HepG2 (cell line): Measurements from ENCODE around the gene FBXL13. TPM values are rescaled to one million over a fixed set of nuclear protein-coding genes. Genes with fewer than 3 reads are reported as not detected.

Source experiments
- ATAC-seq: fragments of 200-7000 bp; cut with Tn5 transposase; 3 replicates; pipeline ENCODE4 v1.9.1; 2020; ENCODE audit warnings: mild to moderate bottlenecking, moderate library complexity
- BruUV-seq: library from RNA; stranded (reverse); fragments of 400-500 nt; replicated peaks from 2 replicates; lab custom pipeline; 2021; lab: Mats Ljungman, UMichigan
- CTCF ChIA-PET: fragments of 300-600 bp; formaldehyde crosslinking; extraction: SDS; loops from one replicate; lab custom pipeline; 2021; ENCODE audit warnings: low total read pairs, inconsistent platforms, low intra/inter-chr PET ratio; lab: Yijun Ruan, JAX
- POLR2A ChIA-PET: fragments of 350-600 bp; sonication (Branson Sonifier 250); formaldehyde crosslinking; loops from one replicate; lab custom pipeline; 2020; ENCODE audit warnings: antibody characterized with exemption, inconsistent platforms; lab: Yijun Ruan, JAX
- DNase-seq: peaks from one replicate; pipeline ENCODE4 v3.0.0-alpha.2; 2015; ENCODE audit warnings: low spot score
- FAIRE-seq: peaks from 3 replicates; lab custom pipeline; 2011; peaks lifted over from hg19 to GRCh38; lab: Jason Lieb, UNC
- H2AFZ ChIP-seq: one replicate; pipeline ENCODE4 v1.6.1; 2011; ENCODE audit warnings: low read length, inconsistent platforms
- H3K27ac ChIP-seq: fragments of 300-600 bp; 3 replicates; pipeline ENCODE4 v1.8.0; 2011; ENCODE audit warnings: mixed run types, mild to moderate bottlenecking, mixed read lengths, low read length, inconsistent platforms; ENCODE audit not compliant: insufficient read depth; ENCODE audit errors: extremely low read length
- H3K27me3 ChIP-seq, 2 experiments: fragments of 200-600 bp in 1 of 2; 2 replicates in 1 of 2; 3 replicates in 1 of 2; pipeline versions ENCODE4 v1.6.0 to v1.8.0; 2011; ENCODE audit warnings: low read length in 2 of 2, mild to moderate bottlenecking in 2 of 2, moderate library complexity in 2 of 2, inconsistent platforms in 1 of 2; ENCODE audit not compliant: insufficient read depth in 2 of 2, control insufficient read depth in 1 of 2
- H3K36me3 ChIP-seq, 2 experiments: fragments of 200-600 bp in 1 of 2; replicated peaks in 1 of 2; 2 replicates in 1 of 2; 3 replicates in 1 of 2; pipeline versions ENCODE4 v1.5.1 to v1.8.0; 2011; ENCODE audit warnings: low read length in 2 of 2, inconsistent platforms in 1 of 2; ENCODE audit not compliant: insufficient read depth in 2 of 2, control insufficient read depth in 1 of 2
- H3K4me1 ChIP-seq: 2 replicates; pipeline ENCODE4 v1.5.1; 2012; ENCODE audit warnings: low read length, inconsistent platforms; ENCODE audit not compliant: insufficient read depth
- H3K4me2 ChIP-seq: 2 replicates; pipeline ENCODE4 v1.6.0; 2011; ENCODE audit warnings: low read depth, low read length, inconsistent platforms
- H3K4me3 ChIP-seq, 3 experiments: fragments of 200-600 bp in 1 of 3; sonication (generic), shearing (Covaris generic) in 1 of 3; replicated peaks in 1 of 3; 2 replicates each; pipeline ENCODE4 v1.5.1; 2011 to 2016; ENCODE audit warnings: low read length in 3 of 3, inconsistent platforms in 2 of 3, low read depth in 2 of 3, mild to moderate bottlenecking in 2 of 3, control low read depth in 1 of 3, mixed read lengths in 1 of 3; ENCODE audit not compliant: insufficient read depth in 1 of 3
- H3K79me2 ChIP-seq: one replicate; pipeline ENCODE4 v1.6.1; 2011; ENCODE audit warnings: low read length, inconsistent platforms; ENCODE audit not compliant: insufficient read depth
- H3K9ac ChIP-seq: 2 replicates; pipeline ENCODE4 v1.6.0; 2011; ENCODE audit warnings: mild to moderate bottlenecking, low read depth, low read length, inconsistent platforms; ENCODE audit not compliant: insufficient read depth
- H3K9me3 ChIP-seq: 2 replicates; pipeline ENCODE4 v1.5.1; 2012; ENCODE audit warnings: mild to moderate bottlenecking, low read length
- H4K20me1 ChIP-seq: 2 replicates; pipeline ENCODE4 v1.6.0; 2011; ENCODE audit warnings: inconsistent platforms, mild to moderate bottlenecking, low read length, moderate library complexity; ENCODE audit not compliant: insufficient read depth
- ATRX ChIP-seq: sonication (generic); formaldehyde crosslinking; IDR thresholded peaks from 2 replicates; pipeline ENCODE4 v1.4.0; 2020; ENCODE audit warnings: missing genetic modification reagents, borderline replicate concordance
- DNMT3B ChIP-seq: conservative IDR thresholded peaks from 2 replicates; pipeline ENCODE4 v1.6.1; 2016; ENCODE audit warnings: missing biosample characterization, control low read depth
- EP300 ChIP-seq, 3 experiments: sonication (generic) in 1 of 3; formaldehyde crosslinking in 1 of 3; IDR thresholded peaks; 2 replicates each; pipeline versions ENCODE4 v1.5.1 to v1.6.1; 2011 to 2020; ENCODE audit warnings: low read depth in 2 of 3, low read length in 2 of 3, borderline replicate concordance in 1 of 3, improper control_type of control experiment in 1 of 3, mild to moderate bottlenecking in 1 of 3, missing genetic modification reagents in 1 of 3, moderate library complexity in 1 of 3
- FIP1L1 ChIP-seq: fragments of 200-400 bp; formaldehyde crosslinking; IDR thresholded peaks from 2 replicates; pipeline ENCODE4 v1.6.1; 2018; ENCODE audit warnings: low read depth, mild to moderate bottlenecking, low read length, moderate library complexity, borderline replicate concordance; ENCODE audit not compliant: insufficient read depth
- HMG20A ChIP-seq: IDR thresholded peaks from 2 replicates; pipeline ENCODE4 v1.6.1; 2016; ENCODE audit warnings: borderline replicate concordance
- HOMEZ ChIP-seq: IDR thresholded peaks from 2 replicates; pipeline ENCODE4 v1.6.1; 2016; ENCODE audit warnings: low read depth
- JUNB ChIP-seq: sonication (generic); formaldehyde crosslinking; IDR thresholded peaks from 2 replicates; pipeline ENCODE4 v1.8.0; 2022; ENCODE audit warnings: missing genetic modification reagents, mild to moderate bottlenecking, borderline replicate concordance
- LCORL ChIP-seq, 2 experiments: fragments of 450-650 bp in 1 of 2; sonication (generic) in 1 of 2; formaldehyde crosslinking in 1 of 2; IDR thresholded peaks; 2 replicates each; pipeline versions ENCODE4 v1.5.0 to v1.6.1; 2017 to 2020; ENCODE audit warnings: antibody characterized with exemption in 1 of 2, missing genetic modification reagents in 1 of 2
- MIER3 ChIP-seq: IDR thresholded peaks from 2 replicates; pipeline ENCODE4 v1.6.1; 2016; ENCODE audit warnings: missing compliant biosample characterization, borderline replicate concordance
- RXRB ChIP-seq: IDR thresholded peaks from 2 replicates; pipeline ENCODE4 v1.6.1; 2016; ENCODE audit warnings: borderline replicate concordance, missing genetic modification reagents, missing compliant biosample characterization
- SNAPC2 ChIP-seq: sonication (generic); formaldehyde crosslinking; IDR thresholded peaks from 2 replicates; pipeline ENCODE4 v1.8.1; 2022; ENCODE audit warnings: mild to moderate bottlenecking, missing genetic modification reagents
- SSRP1 ChIP-seq: IDR thresholded peaks from 2 replicates; pipeline ENCODE4 v1.6.1; 2016; ENCODE audit warnings: control low read depth
- TEAD3 ChIP-seq: optimal IDR thresholded peaks from 2 replicates; pipeline ENCODE3; 2016; ENCODE audit warnings: borderline replicate concordance
- TFDP2 ChIP-seq: sonication (generic); formaldehyde crosslinking; IDR thresholded peaks from 2 replicates; pipeline ENCODE4 v1.4.0; 2020; ENCODE audit warnings: missing genetic modification reagents
- ZKSCAN5 ChIP-seq: sonication (generic); formaldehyde crosslinking; IDR thresholded peaks from 2 replicates; pipeline ENCODE4 v1.5.1; 2020; ENCODE audit warnings: mild to moderate bottlenecking, missing genetic modification reagents
- ZNF768 ChIP-seq: sonication (generic); formaldehyde crosslinking; IDR thresholded peaks from 2 replicates; pipeline ENCODE4 v1.4.0; 2020; ENCODE audit warnings: missing genetic modification reagents
- ZNF839 ChIP-seq: sonication (generic); formaldehyde crosslinking; IDR thresholded peaks from 2 replicates; pipeline ENCODE4 v1.4.0; 2020; ENCODE audit warnings: missing genetic modification reagents, mild to moderate bottlenecking, borderline replicate concordance
- WGBS: methylation state at CpG from one replicate; pipeline ENCODE4 v1.1.6; 2017; ENCODE audit warnings: low lambda C conversion rate; 5-methylcytosine and 5-hydroxymethylcytosine counted together
- in situ Hi-C: cut with HindIII; loops from 2 replicates; pipeline ENCODE4 v1.10.0; 2017; ENCODE audit warnings: low pct_unique_long_range_greater_than_20kb; ENCODE audit not compliant: extremely low pct_ligation_motif_present
- intact Hi-C: fragments of 100-400 bp; cut with micrococcal nuclease; formaldehyde crosslinking; loops from one replicate; pipeline ENCODE4 v1.10.0; 2022; ENCODE audit not compliant: unreplicated experiment
- polyA plus RNA-seq, 8 experiments: library from polyadenylated mRNA; depleted of rRNA in 3 of 8; stranded (reverse) in 7 of 8; unstranded in 1 of 8; fragments of >200 nt; fragmentation: Illumina TruSeq in 4 of 8; extraction: Trizol in 4 of 8; gene quantifications; 2 replicates each; pipeline versions ENCODE4 v1.2.1 to v1.2.3, GENCODE V29; 2011 to 2016; ENCODE audit warnings: low read depth in 4 of 8, missing spikeins in 1 of 8, mixed read lengths in 1 of 8; ENCODE audit not compliant: insufficient read depth in 1 of 8
- total RNA-seq, 5 experiments: library from RNA; depleted of rRNA; stranded (reverse); fragments of >200 nt; fragmentation: Illumina TruSeq; extraction: Trizol; gene quantifications; 2 replicates each; pipeline ENCODE4 v1.2.3, GENCODE V29; 2016; ENCODE audit warnings: low read depth in 1 of 5
- TF ChIP-seq, protein P1 (sequence below), 2 experiments: fragments of 450-650 bp in 1 of 2; sonication (generic) in 1 of 2; formaldehyde crosslinking; IDR thresholded peaks; 2 replicates each; pipeline versions ENCODE4 v1.5.0 to v1.8.0; 2020 to 2022; ENCODE audit warnings: mild to moderate bottlenecking in 1 of 2, missing genetic modification reagents in 1 of 2
- TF ChIP-seq, protein P2 (sequence below): sonication (generic); formaldehyde crosslinking; IDR thresholded peaks from 2 replicates; pipeline ENCODE4 v1.8.1; 2023; ENCODE audit warnings: mild to moderate bottlenecking, inconsistent platforms, moderate library complexity, missing genetic modification reagents, borderline replicate concordance

Gene FBXL13
- total and polyA plus RNA-seq, 2 of the 13 experiments (the other 11 are each of a cell fraction or from before 2014, with no cell fraction given): 0.24 to 0.77 TPM

- Histone ChIP-seq H2AFZ (no peak overlapping the region), H3K9me3 (no peaks in the 10 kb centered on the region), H3K4me2 (no peak overlapping the region), H3K36me3 (no peaks in the 10 kb centered on the region), H3K79me2 (no peaks in the 10 kb centered on the region), H3K4me3 (no peak overlapping the region), H3K27ac (peak overlapping the region; percentile 62), H3K4me1 (peaks cover 56% of the 10 kb centered on the region), H4K20me1 (no peaks in the 10 kb centered on the region), H3K9ac (no peak overlapping the region), H3K27me3 (no peaks in the 10 kb centered on the region; a peak in 1 of 5 replicates)
- WGBS: 61% methylated on average over 3 of the region's 3 CpGs
- FAIRE-seq: no peak
- intact Hi-C loops: no loop called here
- in situ Hi-C loops: no loop called here
- ChIA-PET CTCF (no interaction called here), POLR2A (interaction anchor here (0.9 to 2.5 kb wide), 2 partner anchors 13 to 162 kb away, joined by 3 to 7 read pairs; no protein-coding TSS in a partner anchor)
- no TSS peak for BruUV-seq
- peak; percentile 82 for DNase-seq
- peak; percentile 82 for ATAC-seq
- TF ChIP-seq HOMEZ (CRISPR knock-in tag): peak; percentile 73; the same call in 1 of the 2 replicates
- TF ChIP-seq EP300 (IDR thresholded peaks at IDR 0.05; ENCODE audit: low read depth in 2 of 2, low read length in 2 of 2): peak in 1 of 2 experiments; percentile 67; a peak in 1 of 4 replicates
- peak; percentile 66 for TF ChIP-seq EP300 (CRISPR knock-in tag; IDR thresholded peaks at IDR 0.05; ENCODE audit: borderline replicate concordance)
- TF ChIP-seq JUNB: peak; percentile 33; the same call in 1 of the 2 replicates
- 0 out of 2 replicates have a peak, but pooled peaks have one; percentile 10 for TF ChIP-seq DNMT3B (CRISPR knock-in tag)
- no peak for TF ChIP-seq SNAPC2 (CRISPR knock-in tag)
- peak; percentile 84 for TF ChIP-seq TEAD3 (CRISPR knock-in tag)
- no peak for TF ChIP-seq FIP1L1
- TF ChIP-seq, protein P1, sequence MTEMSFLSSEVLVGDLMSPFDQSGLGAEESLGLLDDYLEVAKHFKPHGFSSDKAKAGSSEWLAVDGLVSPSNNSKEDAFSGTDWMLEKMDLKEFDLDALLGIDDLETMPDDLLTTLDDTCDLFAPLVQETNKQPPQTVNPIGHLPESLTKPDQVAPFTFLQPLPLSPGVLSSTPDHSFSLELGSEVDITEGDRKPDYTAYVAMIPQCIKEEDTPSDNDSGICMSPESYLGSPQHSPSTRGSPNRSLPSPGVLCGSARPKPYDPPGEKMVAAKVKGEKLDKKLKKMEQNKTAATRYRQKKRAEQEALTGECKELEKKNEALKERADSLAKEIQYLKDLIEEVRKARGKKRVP (CRISPR knock-in tag; IDR thresholded peaks at IDR 0.05): 0 out of 4 replicates have a peak, but pooled peaks of 1 of the 2 experiments have one; percentile 18
- no peak for TF ChIP-seq ZNF768 (CRISPR knock-in tag)
- TF ChIP-seq ZNF839 (CRISPR knock-in tag): no peak
- TF ChIP-seq MIER3 (CRISPR knock-in tag): peak; percentile 32; the same call in 1 of the 2 replicates
- TF ChIP-seq TFDP2: no peak
- no peak for TF ChIP-seq ZKSCAN5
- TF ChIP-seq SSRP1: no peak
- no peak for TF ChIP-seq LCORL (IDR thresholded peaks at IDR 0.05)
- peak; percentile 54; the same call in 1 of the 2 replicates for TF ChIP-seq LCORL (CRISPR knock-in tag; IDR thresholded peaks at IDR 0.05)
- TF ChIP-seq, protein P2, sequence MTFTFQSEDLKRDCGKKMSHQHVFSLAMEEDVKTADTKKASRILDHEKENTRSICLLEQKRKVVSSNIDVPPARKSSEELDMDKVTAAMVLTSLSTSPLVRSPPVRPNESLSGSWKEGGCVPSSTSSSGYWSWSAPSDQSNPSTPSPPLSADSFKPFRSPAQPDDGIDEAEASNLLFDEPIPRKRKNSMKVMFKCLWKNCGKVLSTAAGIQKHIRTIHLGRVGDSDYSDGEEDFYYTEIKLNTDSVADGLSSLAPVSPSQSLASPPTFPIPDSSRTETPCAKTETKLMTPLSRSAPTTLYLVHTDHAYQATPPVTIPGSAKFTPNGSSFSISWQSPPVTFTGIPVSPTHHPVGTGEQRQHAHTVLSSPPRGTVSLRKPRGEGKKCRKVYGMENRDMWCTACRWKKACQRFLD (CRISPR knock-in tag): no peak
- TF ChIP-seq ATRX (CRISPR knock-in tag): no peak
- TF ChIP-seq HMG20A: peak; percentile 31; the same call in 1 of the 2 replicates
- peak; percentile 50; the same call in 1 of the 2 replicates for TF ChIP-seq RXRB
Observed at GRCh38 chr7:102875700-102876295, 198.8 kb downstream of the FBXL13 start.
